ENCODE data around the gene ZNF662.

DNA sequence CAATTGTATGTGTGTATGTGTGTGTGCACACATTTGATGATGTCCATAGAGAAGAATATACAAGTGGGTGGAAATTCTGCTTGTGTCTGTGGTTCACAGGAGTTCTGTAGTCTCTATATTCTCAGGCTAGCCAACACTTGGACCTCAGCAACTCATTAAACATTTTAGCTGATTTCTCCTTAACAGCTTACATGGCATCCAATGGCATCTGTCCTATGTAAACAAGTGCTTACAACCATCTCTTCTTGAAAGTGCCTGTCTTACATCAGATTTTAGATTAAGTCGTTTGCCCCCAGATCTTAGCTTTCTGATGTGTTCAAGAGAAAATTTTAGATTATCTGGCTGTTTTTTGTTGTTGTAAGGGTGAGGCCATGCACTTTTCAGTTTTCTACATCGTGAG lies 29.0 kb downstream of the ZNF662 start:
- TF ChIP-seq, protein P1, sequence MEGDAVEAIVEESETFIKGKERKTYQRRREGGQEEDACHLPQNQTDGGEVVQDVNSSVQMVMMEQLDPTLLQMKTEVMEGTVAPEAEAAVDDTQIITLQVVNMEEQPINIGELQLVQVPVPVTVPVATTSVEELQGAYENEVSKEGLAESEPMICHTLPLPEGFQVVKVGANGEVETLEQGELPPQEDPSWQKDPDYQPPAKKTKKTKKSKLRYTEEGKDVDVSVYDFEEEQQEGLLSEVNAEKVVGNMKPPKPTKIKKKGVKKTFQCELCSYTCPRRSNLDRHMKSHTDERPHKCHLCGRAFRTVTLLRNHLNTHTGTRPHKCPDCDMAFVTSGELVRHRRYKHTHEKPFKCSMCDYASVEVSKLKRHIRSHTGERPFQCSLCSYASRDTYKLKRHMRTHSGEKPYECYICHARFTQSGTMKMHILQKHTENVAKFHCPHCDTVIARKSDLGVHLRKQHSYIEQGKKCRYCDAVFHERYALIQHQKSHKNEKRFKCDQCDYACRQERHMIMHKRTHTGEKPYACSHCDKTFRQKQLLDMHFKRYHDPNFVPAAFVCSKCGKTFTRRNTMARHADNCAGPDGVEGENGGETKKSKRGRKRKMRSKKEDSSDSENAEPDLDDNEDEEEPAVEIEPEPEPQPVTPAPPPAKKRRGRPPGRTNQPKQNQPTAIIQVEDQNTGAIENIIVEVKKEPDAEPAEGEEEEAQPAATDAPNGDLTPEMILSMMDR (IDR thresholded peaks at IDR 0.05; ENCODE audit: low read length), result no peak
- TF ChIP-seq EZH2 (optimal IDR thresholded peaks at IDR 0.05; ENCODE audit: low read depth, low read length) (no peak), EZH2phosphoT487 (IDR thresholded peaks at IDR 0.05; ENCODE audit: low read length) (no peak)
